Parathyroid adenoma (tissue), 2 donors: ENCODE data around the gene C2CD2L.
"Not testable (repeated sequence)": the region's sequence is repeated elsewhere in the genome, so short reads cannot be mapped to it uniquely, and the experiment has no call there.

Experiments
- H2AFZ ChIP-seq: fragments of 300-600 bp; sonication (generic); one replicate; pipeline ENCODE4 v1.7.0; 2017; ENCODE audit warnings: antibody characterized with exemption, mild to moderate bottlenecking
- H3K27ac ChIP-seq: fragments of 300-600 bp; sonication (generic); one replicate; pipeline ENCODE4 v1.7.0; 2017
- H3K27me3 ChIP-seq: fragments of 300-600 bp; sonication (generic); one replicate; pipeline ENCODE4 v1.7.0; 2017; ENCODE audit warnings: low read length; ENCODE audit not compliant: control insufficient read depth, insufficient read depth
- H3K36me3 ChIP-seq: fragments of 300-600 bp; sonication (generic); one replicate; pipeline ENCODE4 v1.7.0; 2017; ENCODE audit warnings: low read length; ENCODE audit not compliant: control insufficient read depth, insufficient read depth
- H3K4me1 ChIP-seq: fragments of 300-600 bp; sonication (generic); one replicate; pipeline ENCODE4 v1.7.0; 2017; ENCODE audit warnings: control low read depth
- H3K4me2 ChIP-seq: fragments of 300-600 bp; sonication (generic); one replicate; pipeline ENCODE4 v1.7.0; 2017; ENCODE audit warnings: low read length
- H3K4me3 ChIP-seq: fragments of 300-600 bp; sonication (generic); one replicate; pipeline ENCODE4 v1.7.0; 2017; ENCODE audit warnings: low read depth, low read length
- H3K79me2 ChIP-seq: fragments of 300-600 bp; sonication (generic); one replicate; pipeline ENCODE4 v1.7.0; 2017; ENCODE audit warnings: control low read depth
- H3K9ac ChIP-seq: fragments of 300-600 bp; sonication (generic); one replicate; pipeline ENCODE4 v1.7.0; 2017; ENCODE audit warnings: mild to moderate bottlenecking
- H3K9me3 ChIP-seq: fragments of 300-600 bp; sonication (generic); one replicate; pipeline ENCODE4 v1.7.0; 2017; ENCODE audit warnings: low read length; ENCODE audit not compliant: control insufficient read depth
- CTCF ChIP-seq: fragments of 300-600 bp; sonication (generic); IDR thresholded peaks from one replicate; pipeline ENCODE4 v1.7.0; 2017; ENCODE audit warnings: antibody characterized with exemption, mild to moderate bottlenecking
- donor health status: primary hyperparathyroidism.

Gene C2CD2L

DNA sequence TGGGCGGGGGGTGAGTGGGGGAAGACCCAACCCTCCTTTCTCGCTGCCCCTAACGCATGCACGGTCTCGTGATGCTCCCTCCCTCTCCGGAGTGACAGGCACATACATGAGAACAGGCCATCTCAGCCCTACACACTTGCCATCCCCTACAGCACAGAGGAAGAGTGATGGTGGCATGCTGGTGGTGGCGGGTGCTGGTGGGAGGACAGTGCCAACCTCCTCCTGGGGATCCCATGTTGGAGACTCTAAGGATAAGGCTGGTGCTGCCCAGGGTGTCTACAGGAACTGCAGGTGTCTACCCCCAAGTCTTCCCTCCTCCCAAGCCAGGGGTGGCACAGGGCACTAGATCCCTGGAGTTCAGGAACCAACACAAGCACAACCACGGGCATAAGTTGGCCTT is 54.7 kb downstream of the C2CD2L start:
- Histone ChIP-seq H3K9ac (no peak overlapping the region), H3K79me2 (no peaks in the 10 kb centered on the region), H3K4me2 (no peak overlapping the region), H3K9me3 (no peaks in the 10 kb centered on the region), H2AFZ (no peak overlapping the region), H3K27ac (no peak overlapping the region), H3K36me3 (no peaks in the 10 kb centered on the region), H3K27me3 (no peaks in the 10 kb centered on the region), H3K4me1 (peaks cover 4% of the 10 kb centered on the region), H3K4me3 (no peak overlapping the region)
- no peak for TF ChIP-seq CTCF

DNA sequence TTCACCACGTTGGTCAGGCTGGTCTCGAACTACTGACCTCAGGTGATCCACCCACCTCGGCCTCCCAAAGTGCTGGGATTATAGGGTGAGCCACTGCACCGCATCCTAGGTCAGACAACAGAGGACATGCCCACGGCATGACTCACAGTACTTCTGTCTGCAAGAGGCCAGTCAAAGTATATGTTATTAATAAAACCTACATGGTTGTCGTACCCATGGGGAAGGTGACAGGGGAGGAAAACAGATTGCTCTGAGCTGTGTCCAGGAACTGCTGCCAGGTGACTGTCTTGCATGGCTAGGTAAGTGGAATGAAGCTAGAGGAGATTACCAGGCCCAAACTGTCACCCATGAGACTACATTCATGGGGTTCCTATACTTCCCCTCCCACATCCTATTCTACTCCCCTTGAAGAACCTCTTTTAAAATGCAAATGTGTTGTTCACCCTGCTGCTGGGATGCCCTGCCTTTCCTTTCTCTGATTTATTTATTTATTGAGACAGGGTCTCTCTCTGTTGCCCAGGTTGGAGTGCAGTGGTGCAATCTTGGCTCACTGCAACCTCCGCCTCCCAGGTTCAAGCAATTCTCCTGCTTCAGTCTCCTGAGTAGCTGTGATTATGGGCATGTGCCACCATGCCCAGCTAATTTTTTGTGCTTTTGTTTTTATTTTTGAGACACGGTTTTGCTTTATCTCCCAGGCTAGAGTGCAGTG is 59.4 kb downstream of the C2CD2L start:
- H3K36me3 ChIP-seq = no peaks in the 10 kb centered on the region
- no peaks in the 10 kb centered on the region for H3K79me2 ChIP-seq
- H3K27me3 ChIP-seq = no peaks in the 10 kb centered on the region
- H3K9ac ChIP-seq = no peak overlapping the region
- no peaks in the 10 kb centered on the region for H3K9me3 ChIP-seq
- no peak for TF ChIP-seq CTCF
- H3K4me3 ChIP-seq = no peak overlapping the region
- peak overlapping the region; percentile 68 for H3K27ac ChIP-seq
- peak overlapping the region; percentile 60 for H2AFZ ChIP-seq
- H3K4me1 ChIP-seq = peaks cover 6% of the 10 kb centered on the region
- H3K4me2 ChIP-seq = no peak overlapping the region

- H2AFZ ChIP-seq = peak overlapping the region; percentile 60
- H3K9ac ChIP-seq, H3K4me2 ChIP-seq, H3K36me3 ChIP-seq, H3K27me3 ChIP-seq, H3K79me2 ChIP-seq, H3K4me3 ChIP-seq, H3K4me1 ChIP-seq, H3K9me3 ChIP-seq: not testable (repeated sequence)
- peak overlapping the region; percentile 68 for H3K27ac ChIP-seq
Observed at GRCh38 chr11:119167077-119167458, 59.9 kb downstream of the C2CD2L start.

DNA sequence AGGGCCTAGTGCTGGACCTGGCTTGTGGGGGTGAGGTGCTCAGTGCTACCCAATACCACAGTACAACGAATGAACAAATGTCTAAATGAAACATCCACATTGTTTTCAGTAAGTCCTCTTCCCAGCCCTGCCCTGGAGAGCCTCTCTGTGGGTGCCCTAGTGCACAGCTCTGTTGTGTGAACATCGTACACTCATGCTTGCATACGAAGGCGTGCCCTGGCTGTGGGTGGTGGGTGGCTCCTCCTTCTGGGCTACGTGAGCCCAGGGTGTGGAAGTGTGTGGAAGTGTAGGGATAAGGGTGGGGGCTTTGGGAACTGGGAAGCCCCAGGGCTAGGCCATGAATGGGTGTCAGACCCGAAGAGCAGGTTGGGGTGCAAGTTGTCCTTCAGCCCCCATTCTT is 60.8 kb downstream of the C2CD2L start:
- no peak overlapping the region for H3K4me3 ChIP-seq
- no peaks in the 10 kb centered on the region for H3K79me2 ChIP-seq
- no peak overlapping the region for H3K4me2 ChIP-seq
- H2AFZ ChIP-seq = no peak overlapping the region
- no peak overlapping the region for H3K27ac ChIP-seq
- no peaks in the 10 kb centered on the region for H3K36me3 ChIP-seq
- no peak overlapping the region for H3K9ac ChIP-seq
- H3K27me3 ChIP-seq = no peaks in the 10 kb centered on the region
- no peaks in the 10 kb centered on the region for H3K9me3 ChIP-seq
- no peak for TF ChIP-seq CTCF
- peaks cover 6% of the 10 kb centered on the region for H3K4me1 ChIP-seq
